SK-N-SH treated with all-trans-retinoic acid at 6 μM for 48 hours (cell line): Measurements from ENCODE around the gene ORC6.

Experiments used
- ATAC-seq: fragments of 200-7000 bp; cut with Tn5 transposase; 3 replicates; pipeline ENCODE4 v1.9.1; 2020; ENCODE audit warnings: mild to moderate bottlenecking, moderate library complexity
- ARNTL ChIP-seq: fragments of 450-650 bp; formaldehyde crosslinking; IDR thresholded peaks from 2 replicates; pipeline ENCODE4 v1.5.0; 2020; ENCODE audit warnings: low read depth, mild to moderate bottlenecking, moderate library complexity, borderline replicate concordance
- BACH2 ChIP-seq: fragments of 250-450 bp; sonication (Bioruptor Pico); IDR thresholded peaks from 2 replicates; pipeline ENCODE4 v1.9.0; 2021; ENCODE audit warnings: mild to moderate bottlenecking, borderline replicate concordance
- CSDC2 ChIP-seq: fragments of 250-450 bp; sonication (Bioruptor Pico); IDR thresholded peaks from 2 replicates; pipeline ENCODE4 v1.5.0; 2020; ENCODE audit warnings: mild to moderate bottlenecking, moderate library complexity
- GLIS3 ChIP-seq: fragments of 250-450 bp; sonication (Bioruptor Pico); IDR thresholded peaks from 2 replicates; pipeline ENCODE4 v1.5.0; 2020; ENCODE audit warnings: mild to moderate bottlenecking, moderate library complexity
- ISL1 ChIP-seq: fragments of 250-450 bp; sonication (Bioruptor Pico); IDR thresholded peaks from 2 replicates; pipeline ENCODE4 v2.1.2; 2022; ENCODE audit warnings: mild to moderate bottlenecking, moderate library complexity
- PATZ1 ChIP-seq: fragments of 250-450 bp; sonication (Bioruptor Pico); IDR thresholded peaks from 2 replicates; pipeline ENCODE4 v1.8.0; 2020; ENCODE audit warnings: mild to moderate bottlenecking, moderate library complexity, borderline replicate concordance
- POU6F1 ChIP-seq: fragments of 250-450 bp; sonication (Bioruptor Pico); IDR thresholded peaks from 2 replicates; pipeline ENCODE4 v1.8.0; 2021; ENCODE audit warnings: low read depth, mild to moderate bottlenecking, moderate library complexity, borderline replicate concordance
- PPARA ChIP-seq: fragments of 250-450 bp; sonication (Bioruptor Pico); IDR thresholded peaks from 2 replicates; pipeline ENCODE4 v1.5.0; 2020; ENCODE audit warnings: mild to moderate bottlenecking, borderline replicate concordance
- SNAI2 ChIP-seq: fragments of 250-450 bp; sonication (Bioruptor Pico); IDR thresholded peaks from 2 replicates; pipeline ENCODE4 v1.5.0; 2020; ENCODE audit warnings: mild to moderate bottlenecking, moderate library complexity
- TCF4 ChIP-seq: fragments of 250-450 bp; sonication (Bioruptor Pico); IDR thresholded peaks from 2 replicates; pipeline ENCODE4 v1.8.0; 2021; ENCODE audit warnings: mild to moderate bottlenecking, moderate library complexity, borderline replicate concordance
- TOX ChIP-seq: fragments of 250-450 bp; sonication (Bioruptor Pico); IDR thresholded peaks from 2 replicates; pipeline ENCODE4 v1.8.0; 2021; ENCODE audit warnings: mild to moderate bottlenecking, moderate library complexity, borderline replicate concordance
- ZC3H10 ChIP-seq: fragments of 250-450 bp; sonication (Bioruptor Pico); IDR thresholded peaks from 2 replicates; pipeline ENCODE4 v1.5.1; 2021; ENCODE audit warnings: mild to moderate bottlenecking, moderate library complexity
- ZFP3 ChIP-seq: fragments of 250-450 bp; sonication (Bioruptor Pico); IDR thresholded peaks from 2 replicates; pipeline ENCODE4 v1.5.0; 2020; ENCODE audit warnings: mild to moderate bottlenecking, moderate library complexity
- ZFP30 ChIP-seq: fragments of 450-650 bp; formaldehyde crosslinking; IDR thresholded peaks from 2 replicates; pipeline ENCODE4 v1.5.0; 2022; ENCODE audit warnings: mild to moderate bottlenecking, moderate library complexity
- ZNF565 ChIP-seq: fragments of 450-650 bp; formaldehyde crosslinking; conservative IDR thresholded peaks from 2 replicates; pipeline ENCODE4 v1.5.0; 2020; ENCODE audit warnings: low read depth, mild to moderate bottlenecking, moderate library complexity
- ZNF70 ChIP-seq: fragments of 450-650 bp; formaldehyde crosslinking; IDR thresholded peaks from 2 replicates; pipeline ENCODE4 v1.5.0; 2020; ENCODE audit warnings: mild to moderate bottlenecking, moderate library complexity
- ZNF8 ChIP-seq: fragments of 450-650 bp; formaldehyde crosslinking; IDR thresholded peaks from 2 replicates; pipeline ENCODE4 v1.5.0; 2020; ENCODE audit warnings: mild to moderate bottlenecking, moderate library complexity
- TF ChIP-seq, protein P1 (sequence below): fragments of 250-450 bp; sonication (Bioruptor Pico); IDR thresholded peaks from 2 replicates; pipeline ENCODE4 v1.5.1; 2020; ENCODE audit warnings: low read depth, mild to moderate bottlenecking, moderate library complexity
- TF ChIP-seq, protein P2 (sequence below): fragments of 250-450 bp; sonication (Bioruptor Pico); IDR thresholded peaks from 2 replicates; pipeline ENCODE4 v1.5.1; 2021; ENCODE audit warnings: mild to moderate bottlenecking, moderate library complexity

Gene ORC6

GRCh38 chr16:46731691-46732555 is 42.5 kb downstream of the ORC6 start:
- TF ChIP-seq ZNF70 (CRISPR knock-in tag) (no peak), ARNTL (CRISPR knock-in tag) (no peak), BACH2 (CRISPR knock-in tag) (no peak), POU6F1 (CRISPR knock-in tag) (no peak), TOX (CRISPR knock-in tag) (no peak), PATZ1 (no peak), GLIS3 (CRISPR knock-in tag) (no peak), SNAI2 (no peak), ZC3H10 (no peak)
- TF ChIP-seq, protein P1, sequence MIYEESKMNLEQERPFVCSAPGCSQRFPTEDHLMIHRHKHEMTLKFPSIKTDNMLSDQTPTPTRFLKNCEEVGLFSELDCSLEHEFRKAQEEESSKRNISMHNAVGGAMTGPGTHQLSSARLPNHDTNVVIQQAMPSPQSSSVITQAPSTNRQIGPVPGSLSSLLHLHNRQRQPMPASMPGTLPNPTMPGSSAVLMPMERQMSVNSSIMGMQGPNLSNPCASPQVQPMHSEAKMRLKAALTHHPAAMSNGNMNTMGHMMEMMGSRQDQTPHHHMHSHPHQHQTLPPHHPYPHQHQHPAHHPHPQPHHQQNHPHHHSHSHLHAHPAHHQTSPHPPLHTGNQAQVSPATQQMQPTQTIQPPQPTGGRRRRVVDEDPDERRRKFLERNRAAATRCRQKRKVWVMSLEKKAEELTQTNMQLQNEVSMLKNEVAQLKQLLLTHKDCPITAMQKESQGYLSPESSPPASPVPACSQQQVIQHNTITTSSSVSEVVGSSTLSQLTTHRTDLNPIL (CRISPR knock-in tag): no peak
- TF ChIP-seq, protein P2, sequence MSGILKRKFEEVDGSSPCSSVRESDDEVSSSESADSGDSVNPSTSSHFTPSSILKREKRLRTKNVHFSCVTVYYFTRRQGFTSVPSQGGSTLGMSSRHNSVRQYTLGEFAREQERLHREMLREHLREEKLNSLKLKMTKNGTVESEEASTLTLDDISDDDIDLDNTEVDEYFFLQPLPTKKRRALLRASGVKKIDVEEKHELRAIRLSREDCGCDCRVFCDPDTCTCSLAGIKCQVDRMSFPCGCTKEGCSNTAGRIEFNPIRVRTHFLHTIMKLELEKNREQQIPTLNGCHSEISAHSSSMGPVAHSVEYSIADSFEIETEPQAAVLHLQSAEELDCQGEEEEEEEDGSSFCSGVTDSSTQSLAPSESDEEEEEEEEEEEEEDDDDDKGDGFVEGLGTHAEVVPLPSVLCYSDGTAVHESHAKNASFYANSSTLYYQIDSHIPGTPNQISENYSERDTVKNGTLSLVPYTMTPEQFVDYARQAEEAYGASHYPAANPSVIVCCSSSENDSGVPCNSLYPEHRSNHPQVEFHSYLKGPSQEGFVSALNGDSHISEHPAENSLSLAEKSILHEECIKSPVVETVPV (CRISPR knock-in tag): no peak
- ATAC-seq: no peak

GRCh38 chr16:46732561-46732960 is 43.1 kb downstream of the ORC6 start:
- TF ChIP-seq TOX (CRISPR knock-in tag) (no peak), ZNF565 (no peak), PATZ1 (no peak), POU6F1 (CRISPR knock-in tag) (no peak), ARNTL (CRISPR knock-in tag) (no peak), GLIS3 (CRISPR knock-in tag) (no peak), ZFP30 (CRISPR knock-in tag) (no peak), TCF4 (CRISPR knock-in tag) (no peak), ZFP3 (CRISPR knock-in tag) (no peak), CSDC2 (CRISPR knock-in tag) (no peak), ISL1 (no peak), SNAI2 (no peak), PPARA (no peak), ZNF8 (CRISPR knock-in tag) (no peak)
- TF ChIP-seq, protein P2 (CRISPR knock-in tag): no peak
- TF ChIP-seq, all 23 proteins: peak for 0
- ATAC-seq: no peak; the same call in 2 of the 3 replicates
